Mononuclear cell (primary cell): Measurements from ENCODE around the gene GMDS. TPM values are rescaled to one million over a fixed set of nuclear protein-coding genes. Genes with fewer than 3 reads are reported as not detected.

Source experiments
- H3K27me3 ChIP-seq: 2 replicates; pipeline ENCODE4 v1.6.0; 2011; ENCODE audit warnings: low read length, control low read depth; ENCODE audit not compliant: insufficient read depth
- H3K4me1 ChIP-seq: 2 replicates; pipeline ENCODE4 v1.5.1; 2011; ENCODE audit warnings: mild to moderate bottlenecking, low read length, control low read depth; ENCODE audit not compliant: insufficient read depth
- H3K4me3 ChIP-seq: 2 replicates; pipeline ENCODE4 v1.5.1; 2011; ENCODE audit warnings: mild to moderate bottlenecking, low read length, moderate library complexity
- H3K9me3 ChIP-seq: 2 replicates; pipeline ENCODE4 v1.5.1; 2011; ENCODE audit warnings: low read depth, mild to moderate bottlenecking, control low read depth, low read length
- total RNA-seq: library from RNA; depleted of rRNA; stranded (reverse); fragments of >200 nt; gene quantifications from one replicate; pipeline ENCODE4 v1.2.3, GENCODE V29; 2012

GMDS gene
- total RNA-seq, 1 donor: 10.6 TPM

DNA sequence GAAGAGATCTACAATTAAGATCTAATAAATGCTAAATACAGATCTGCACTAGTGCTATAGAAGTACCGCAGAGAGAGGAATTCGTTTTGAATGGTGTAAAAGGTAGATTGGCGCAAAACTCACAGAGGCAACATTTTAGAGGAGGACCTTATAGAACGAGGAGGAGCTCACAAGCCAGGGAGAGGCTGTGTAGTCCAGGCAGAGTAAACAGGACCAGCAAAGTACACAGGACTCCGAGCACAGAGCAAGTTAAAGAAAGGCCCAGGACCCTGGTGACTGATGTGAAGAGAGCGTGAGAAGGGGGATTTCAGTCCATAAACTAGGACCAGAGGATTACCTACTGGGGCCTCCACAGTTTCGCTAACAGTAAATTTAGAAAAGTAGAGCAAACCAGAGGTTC lies 433.4 kb downstream of the GMDS start:
- Histone ChIP-seq H3K4me3 (no peak overlapping the region), H3K27me3 (no peaks in the 10 kb centered on the region), H3K9me3 (no peaks in the 10 kb centered on the region), H3K4me1 (no peaks in the 10 kb centered on the region)

DNA sequence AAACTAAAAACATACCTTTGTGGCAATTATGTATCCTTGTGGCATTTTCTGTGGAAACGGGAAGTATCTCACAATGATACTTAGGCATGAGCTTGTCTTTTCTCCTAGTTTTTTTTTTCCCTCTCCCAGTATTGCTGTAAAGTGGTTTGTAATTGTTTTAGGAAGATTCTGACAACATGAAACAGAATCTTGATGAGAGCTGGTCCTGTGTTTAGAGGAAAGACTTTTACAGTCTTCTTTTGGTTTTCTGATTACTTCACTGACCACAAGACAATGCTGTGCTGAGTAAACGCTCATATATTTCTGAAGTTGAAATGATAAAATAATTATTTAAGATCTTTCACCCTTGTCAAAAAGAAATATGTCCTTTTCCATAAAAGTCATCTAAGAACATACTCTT lies 434.5 kb downstream of the GMDS start:
- no peaks in the 10 kb centered on the region for H3K9me3 ChIP-seq

DNA sequence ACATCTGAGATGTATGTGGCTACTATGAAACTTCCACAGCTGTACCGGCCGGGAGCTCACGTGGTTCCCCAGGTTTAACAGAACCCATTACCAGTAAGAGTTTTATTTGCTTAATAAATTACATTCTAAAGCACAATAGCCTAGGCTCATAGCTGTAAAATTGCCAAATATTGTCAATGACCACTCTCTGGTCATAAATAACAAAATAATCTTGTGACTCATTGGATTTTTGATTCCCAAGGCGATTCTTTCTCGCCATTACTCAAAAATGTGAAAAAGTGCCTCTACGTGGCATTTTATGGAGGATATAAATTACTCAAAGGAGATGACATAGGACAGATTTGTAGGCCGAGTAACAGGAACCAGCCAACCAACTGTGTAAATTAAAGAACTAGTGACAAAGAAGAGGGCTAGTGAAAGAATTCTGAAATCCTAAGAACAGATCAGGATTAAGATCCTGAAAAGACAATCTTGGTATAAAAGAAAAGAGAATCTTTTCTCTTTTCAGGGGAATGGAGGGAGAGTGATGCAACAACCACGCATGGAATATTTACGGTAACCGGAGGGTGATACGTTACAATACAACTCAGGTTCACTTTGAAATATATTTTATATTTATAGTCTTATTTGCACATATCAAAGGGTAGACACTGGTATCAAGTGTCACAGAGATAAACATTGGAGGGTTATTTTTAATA lies 436.0 kb downstream of the GMDS start:
- H3K27me3 ChIP-seq: no peaks in the 10 kb centered on the region

More for the DNA sequence above, 434.5 kb downstream of the GMDS start:
- no peak overlapping the region for H3K4me3 ChIP-seq
- H3K4me1 ChIP-seq: no peaks in the 10 kb centered on the region
- no peaks in the 10 kb centered on the region for H3K27me3 ChIP-seq

DNA sequence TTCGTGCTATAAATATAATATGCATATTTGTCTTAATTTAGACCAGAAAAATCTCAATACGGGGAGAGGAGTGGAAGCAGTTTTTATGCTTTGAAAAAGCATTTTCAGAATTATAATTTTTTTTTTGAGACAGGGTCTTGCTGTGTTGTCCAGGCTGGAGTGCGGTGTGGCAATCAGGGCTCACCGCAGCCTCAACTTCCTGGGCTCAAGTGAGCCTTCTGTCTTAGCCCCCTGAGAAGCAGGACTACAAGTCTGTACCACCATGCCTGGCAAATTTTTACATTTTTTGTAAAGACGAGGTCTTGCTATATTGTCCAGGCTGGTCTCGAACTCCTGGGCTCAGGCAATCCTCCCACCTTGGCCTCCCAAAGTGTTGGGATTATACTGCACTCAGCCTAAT lies 438.5 kb downstream of the GMDS start:
- H3K4me1 ChIP-seq: no peaks in the 10 kb centered on the region
- no peaks in the 10 kb centered on the region for H3K9me3 ChIP-seq
- H3K4me3 ChIP-seq: no peak overlapping the region
- no peaks in the 10 kb centered on the region for H3K27me3 ChIP-seq

More for the DNA sequence above, 436.0 kb downstream of the GMDS start:
- H3K4me3 ChIP-seq: no peak overlapping the region
- no peaks in the 10 kb centered on the region for H3K4me1 ChIP-seq
- no peaks in the 10 kb centered on the region for H3K9me3 ChIP-seq

DNA sequence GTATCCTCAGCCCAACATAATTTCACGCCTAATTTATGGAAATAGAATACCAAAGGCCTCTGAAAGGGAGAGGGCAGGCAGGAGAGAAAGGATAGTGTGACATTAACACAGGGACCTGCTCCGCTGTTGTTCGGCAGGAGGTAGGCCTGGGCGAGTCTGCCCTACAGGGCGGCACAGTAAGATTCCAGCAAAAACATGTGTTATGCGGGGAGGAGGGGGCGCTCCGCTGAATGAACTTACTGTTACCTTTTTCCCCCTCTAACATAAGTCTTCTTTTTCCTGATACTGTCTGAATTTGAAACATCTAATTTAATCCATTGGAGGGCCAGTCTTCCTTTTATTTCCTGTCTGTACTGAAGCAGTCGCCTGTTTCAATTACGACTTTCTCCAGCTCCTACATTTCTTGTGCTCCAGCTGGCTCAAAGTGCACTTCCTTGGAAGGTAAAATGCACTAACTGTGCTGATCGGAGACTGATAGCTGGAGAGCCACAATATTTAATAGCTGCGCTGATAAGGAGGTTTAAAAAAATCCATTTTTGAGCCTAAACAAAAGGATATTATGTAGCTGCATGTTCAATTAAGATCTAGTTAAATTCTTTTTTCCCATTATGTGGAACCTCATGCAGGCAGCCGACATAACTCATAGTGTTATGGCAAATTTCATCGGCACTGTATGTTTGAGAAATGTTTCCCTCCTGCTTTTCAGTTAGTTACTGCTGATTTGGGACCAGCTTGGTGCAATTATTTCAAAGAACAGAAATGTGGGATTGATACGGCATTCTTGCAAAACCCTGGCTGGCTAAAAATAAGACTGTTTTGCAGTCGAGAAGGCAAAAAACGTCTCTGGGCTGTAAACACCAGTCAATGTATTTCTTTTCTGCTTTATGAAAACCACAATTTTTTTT lies 442.7 kb downstream of the GMDS start:
- no peaks in the 10 kb centered on the region for H3K9me3 ChIP-seq
- no peaks in the 10 kb centered on the region for H3K27me3 ChIP-seq
- H3K4me1 ChIP-seq: no peaks in the 10 kb centered on the region
- no peak overlapping the region for H3K4me3 ChIP-seq

DNA sequence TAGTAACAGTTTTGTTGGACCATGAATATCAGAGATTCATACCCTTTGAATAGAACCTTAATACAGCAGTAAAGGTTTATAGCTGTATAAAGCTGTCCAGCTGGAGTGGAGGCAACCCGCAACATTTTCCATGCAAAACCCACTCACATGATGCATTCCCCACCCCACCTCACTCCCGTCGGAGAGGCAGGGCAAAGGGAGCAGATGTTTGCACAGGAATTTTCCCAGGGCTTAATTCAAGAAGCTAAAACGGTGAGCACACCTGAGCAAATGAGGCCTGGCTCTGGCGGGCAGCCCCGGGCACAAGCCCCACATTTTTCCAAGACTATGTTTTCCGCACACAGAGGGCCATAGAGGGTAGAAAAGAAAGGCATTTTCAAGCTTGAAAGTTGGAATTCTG lies 444.0 kb downstream of the GMDS start:
- Histone ChIP-seq H3K4me3 (no peak overlapping the region), H3K27me3 (no peaks in the 10 kb centered on the region), H3K4me1 (no peaks in the 10 kb centered on the region), H3K9me3 (no peaks in the 10 kb centered on the region)

DNA sequence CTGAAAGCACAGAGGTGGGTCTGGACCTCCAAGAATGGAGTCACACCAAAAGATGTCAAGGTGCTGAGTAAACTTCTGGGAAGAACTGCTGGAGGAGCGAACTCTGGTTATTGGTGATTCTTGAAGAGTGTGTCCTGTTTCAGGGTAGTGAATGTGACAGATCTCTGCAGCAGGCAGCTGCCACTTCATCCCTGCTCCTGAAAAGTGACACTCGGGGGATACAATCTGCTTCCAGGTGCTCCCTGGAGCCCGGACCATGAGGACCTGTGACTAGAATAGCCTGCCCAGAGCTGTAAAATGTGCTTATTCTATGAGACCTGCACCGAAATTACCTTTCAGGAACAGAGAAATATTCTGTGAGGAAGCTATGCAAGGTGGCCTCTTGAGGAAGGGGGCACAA lies 444.6 kb downstream of the GMDS start:
- Histone ChIP-seq H3K9me3 (no peaks in the 10 kb centered on the region), H3K4me1 (no peaks in the 10 kb centered on the region), H3K27me3 (no peaks in the 10 kb centered on the region), H3K4me3 (no peak overlapping the region)

DNA sequence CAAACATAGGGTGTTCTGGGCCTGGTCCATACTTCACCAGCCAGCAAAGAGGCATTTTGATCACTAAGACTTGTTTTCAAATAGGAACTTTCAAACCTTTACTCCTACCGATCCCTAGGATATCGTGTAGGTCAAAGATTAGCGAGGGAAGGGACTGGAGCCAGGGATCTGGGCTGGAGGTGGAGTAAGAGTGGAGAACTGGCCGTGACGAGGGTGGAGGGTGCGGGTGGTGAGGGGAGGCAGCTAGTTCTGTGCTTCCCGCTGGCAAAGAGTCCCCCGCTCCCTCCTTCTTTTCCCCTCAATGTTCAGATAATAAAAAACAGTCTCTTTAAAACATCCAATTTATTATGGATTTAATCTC lies 446.5 kb downstream of the GMDS start:
- no peaks in the 10 kb centered on the region for H3K27me3 ChIP-seq
- no peak overlapping the region for H3K4me3 ChIP-seq
- H3K4me1 ChIP-seq: no peaks in the 10 kb centered on the region
- no peaks in the 10 kb centered on the region for H3K9me3 ChIP-seq

DNA sequence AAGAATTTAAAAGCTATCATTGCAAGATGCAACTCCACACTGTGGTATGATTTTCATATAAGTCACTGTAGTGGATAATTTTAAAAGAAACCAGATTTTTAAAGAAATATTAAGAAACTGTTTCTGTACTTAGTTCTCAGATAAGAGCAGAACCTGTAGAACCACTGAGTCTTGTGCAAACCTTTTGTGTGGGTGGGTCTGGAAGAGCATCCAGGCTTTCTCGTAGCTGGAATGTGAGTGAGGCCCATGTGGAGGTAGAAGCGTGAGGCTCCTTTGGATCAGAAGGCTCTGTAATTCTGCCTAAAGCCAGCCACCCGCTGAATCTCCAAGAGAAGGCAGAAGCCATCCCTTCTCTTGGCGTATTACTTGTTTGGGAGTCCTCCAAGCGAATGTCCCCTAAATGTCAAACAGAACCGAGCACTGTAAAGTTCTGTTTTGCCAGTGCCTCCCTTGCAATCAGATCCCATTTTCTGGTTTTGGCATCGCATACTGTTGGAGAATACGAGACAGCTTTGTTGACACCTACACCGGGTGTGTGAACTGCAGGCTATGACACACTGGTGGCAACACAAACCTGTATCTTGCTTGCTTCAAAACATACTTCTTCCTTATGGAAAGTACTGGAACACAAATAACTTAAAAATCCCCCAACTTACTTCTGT lies 447.0 kb downstream of the GMDS start:
- no peaks in the 10 kb centered on the region for H3K4me1 ChIP-seq
- no peak overlapping the region for H3K4me3 ChIP-seq
- no peaks in the 10 kb centered on the region for H3K9me3 ChIP-seq
- no peaks in the 10 kb centered on the region for H3K27me3 ChIP-seq

DNA sequence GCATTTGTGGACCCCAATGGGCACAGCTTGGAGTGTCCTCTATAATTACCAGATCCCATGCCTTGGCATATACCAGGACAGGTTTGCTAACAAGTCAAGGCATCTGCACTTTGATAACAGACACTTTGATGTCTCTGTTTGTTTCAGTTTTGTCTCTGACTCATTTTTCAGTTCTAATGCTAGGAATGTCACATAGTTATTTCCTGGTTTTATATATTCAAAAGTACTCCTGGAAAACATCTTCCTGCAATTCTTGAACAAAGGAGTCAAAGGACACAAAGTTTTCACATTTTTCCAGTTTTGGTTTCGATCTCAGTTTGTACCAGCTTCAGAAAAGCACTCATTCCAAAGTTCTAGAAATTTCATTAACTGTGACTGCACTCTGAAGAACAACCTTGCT lies 447.6 kb downstream of the GMDS start:
- Histone ChIP-seq H3K4me1 (no peaks in the 10 kb centered on the region), H3K4me3 (no peak overlapping the region), H3K27me3 (no peaks in the 10 kb centered on the region), H3K9me3 (no peaks in the 10 kb centered on the region)

DNA sequence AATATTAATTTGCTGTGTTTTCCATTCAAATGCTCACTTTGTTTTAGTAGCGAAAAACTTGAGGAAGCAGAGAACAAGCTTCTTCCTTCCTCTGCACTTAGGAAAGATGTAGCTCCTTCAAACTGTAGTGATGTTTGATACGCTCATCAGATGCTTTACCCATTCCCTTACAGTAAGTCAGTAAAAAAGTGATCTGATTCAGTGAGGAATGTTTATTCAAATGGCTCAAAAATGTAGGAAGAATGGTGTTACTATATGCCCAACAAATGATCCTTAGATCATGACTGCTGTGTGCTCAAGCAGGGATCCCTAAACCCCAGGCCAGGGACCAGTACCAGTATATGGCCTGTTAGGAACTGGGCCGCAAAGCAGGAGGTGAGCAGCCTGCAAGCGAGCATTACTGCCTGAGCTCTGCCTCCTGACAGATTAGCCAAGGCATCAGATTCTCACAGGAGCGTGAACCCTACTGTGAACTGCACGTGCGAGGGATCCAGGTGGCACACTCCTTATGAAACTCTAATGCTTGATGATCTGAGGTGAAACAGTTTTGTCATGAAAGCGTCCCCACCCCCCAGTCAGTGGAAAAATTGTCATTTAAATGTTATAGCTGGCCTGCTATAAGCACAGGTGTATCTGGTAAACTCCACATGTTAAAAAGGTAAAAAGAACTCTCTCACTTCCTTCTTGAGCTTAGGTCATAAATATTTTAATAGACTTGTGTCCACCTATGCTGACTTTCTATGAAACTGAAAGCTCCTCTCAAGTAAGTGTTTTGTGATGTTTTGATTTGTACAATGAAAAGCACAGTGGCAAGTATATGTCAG lies 448.5 kb downstream of the GMDS start:
- Histone ChIP-seq H3K9me3 (no peaks in the 10 kb centered on the region), H3K27me3 (no peaks in the 10 kb centered on the region), H3K4me3 (no peak overlapping the region), H3K4me1 (no peaks in the 10 kb centered on the region)

DNA sequence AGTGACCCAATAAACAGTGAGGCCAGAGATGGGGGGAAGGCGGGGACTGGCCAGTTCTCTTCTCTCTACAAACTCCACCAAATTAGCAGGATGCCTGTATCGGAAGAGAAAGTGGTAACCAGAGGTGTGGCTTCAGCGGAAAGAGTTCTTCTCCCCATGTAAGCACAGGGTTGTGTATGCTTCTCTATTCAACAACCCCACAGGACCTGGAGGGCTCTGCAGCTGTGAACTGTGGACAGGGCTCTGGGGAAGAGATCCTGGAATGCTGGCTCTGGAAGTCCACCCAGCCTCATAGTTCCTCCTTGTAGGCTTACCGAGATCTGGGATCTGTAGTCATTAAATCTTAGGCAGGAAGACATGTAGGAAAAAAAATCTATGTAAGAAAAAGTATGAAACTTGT lies 449.5 kb downstream of the GMDS start:
- Histone ChIP-seq H3K4me1 (no peaks in the 10 kb centered on the region), H3K27me3 (no peaks in the 10 kb centered on the region), H3K4me3 (no peak overlapping the region), H3K9me3 (no peaks in the 10 kb centered on the region)

DNA sequence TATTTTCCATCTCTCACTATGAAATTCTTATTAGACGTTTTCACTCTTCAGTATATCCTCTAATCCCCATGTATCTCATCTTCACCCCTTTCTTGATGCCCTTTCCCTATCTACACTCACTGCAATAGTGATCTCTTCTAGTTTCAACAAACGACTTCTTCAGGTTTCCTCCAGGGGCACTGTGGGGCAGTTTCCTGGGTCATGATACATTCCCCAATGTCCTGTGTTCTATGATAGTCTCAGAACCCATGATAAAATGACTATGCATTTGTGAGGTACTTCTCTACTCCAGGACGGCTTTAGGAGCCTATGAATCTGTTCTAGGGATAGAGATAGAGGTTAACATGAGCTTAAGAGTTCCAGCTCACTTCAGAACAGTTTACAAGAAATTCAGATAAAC lies 452.4 kb downstream of the GMDS start:
- Histone ChIP-seq H3K9me3 (no peaks in the 10 kb centered on the region), H3K27me3 (no peaks in the 10 kb centered on the region), H3K4me1 (no peaks in the 10 kb centered on the region), H3K4me3 (no peak overlapping the region)

DNA sequence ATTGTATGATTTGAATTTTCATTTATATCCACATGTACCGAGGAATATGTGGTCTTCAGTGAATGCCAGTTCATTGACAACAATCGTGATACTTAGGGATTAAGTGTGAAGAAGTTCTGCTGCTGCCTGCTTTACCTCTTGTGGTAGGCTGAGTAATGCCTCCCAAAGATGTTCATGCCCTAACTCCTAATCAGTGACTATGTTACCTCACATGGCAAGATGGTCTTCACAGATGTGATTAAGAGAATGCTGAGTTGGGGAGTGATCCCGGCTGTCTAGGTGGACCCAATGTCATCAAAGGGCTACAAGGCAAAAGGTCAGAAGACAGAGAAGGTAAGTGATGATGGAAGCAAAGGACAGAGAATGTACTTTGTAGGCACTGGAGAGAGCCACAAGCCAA lies 454.7 kb downstream of the GMDS start:
- H3K27me3 ChIP-seq: no peaks in the 10 kb centered on the region
- no peaks in the 10 kb centered on the region for H3K4me1 ChIP-seq
- H3K9me3 ChIP-seq: no peaks in the 10 kb centered on the region
- no peak overlapping the region for H3K4me3 ChIP-seq

DNA sequence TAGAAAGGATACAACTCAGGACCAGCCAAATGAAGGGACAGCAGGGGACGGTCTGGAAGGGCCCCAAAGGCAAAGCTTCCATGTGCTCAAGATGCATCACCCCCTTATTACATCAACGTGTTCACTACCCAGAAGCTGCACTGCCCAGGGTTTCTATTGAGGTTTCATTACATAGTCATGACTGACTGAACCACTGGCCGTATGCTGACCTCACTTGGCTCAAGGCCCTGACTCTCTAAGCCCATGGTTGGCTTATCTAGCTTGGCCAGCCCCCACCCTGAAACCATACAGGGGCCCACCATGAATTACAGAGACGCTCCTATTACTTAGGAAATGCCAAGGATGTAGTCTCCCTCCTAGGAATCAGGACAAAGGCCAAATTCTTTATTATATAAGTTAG lies 456.3 kb downstream of the GMDS start:
- Histone ChIP-seq H3K4me3 (no peak overlapping the region), H3K4me1 (no peaks in the 10 kb centered on the region), H3K9me3 (no peaks in the 10 kb centered on the region), H3K27me3 (no peaks in the 10 kb centered on the region)
